ENCODE results near the gene DDX42. TPM values are rescaled to one million over a fixed set of nuclear protein-coding genes. Genes with fewer than 3 reads are reported as not detected.

The DDX42 gene
- total and polyA plus RNA-seq, 2 of the 13 experiments (the other 11 are each of a cell fraction or from before 2014, with no cell fraction given), result 87.2 to 92.9 TPM

DNA sequence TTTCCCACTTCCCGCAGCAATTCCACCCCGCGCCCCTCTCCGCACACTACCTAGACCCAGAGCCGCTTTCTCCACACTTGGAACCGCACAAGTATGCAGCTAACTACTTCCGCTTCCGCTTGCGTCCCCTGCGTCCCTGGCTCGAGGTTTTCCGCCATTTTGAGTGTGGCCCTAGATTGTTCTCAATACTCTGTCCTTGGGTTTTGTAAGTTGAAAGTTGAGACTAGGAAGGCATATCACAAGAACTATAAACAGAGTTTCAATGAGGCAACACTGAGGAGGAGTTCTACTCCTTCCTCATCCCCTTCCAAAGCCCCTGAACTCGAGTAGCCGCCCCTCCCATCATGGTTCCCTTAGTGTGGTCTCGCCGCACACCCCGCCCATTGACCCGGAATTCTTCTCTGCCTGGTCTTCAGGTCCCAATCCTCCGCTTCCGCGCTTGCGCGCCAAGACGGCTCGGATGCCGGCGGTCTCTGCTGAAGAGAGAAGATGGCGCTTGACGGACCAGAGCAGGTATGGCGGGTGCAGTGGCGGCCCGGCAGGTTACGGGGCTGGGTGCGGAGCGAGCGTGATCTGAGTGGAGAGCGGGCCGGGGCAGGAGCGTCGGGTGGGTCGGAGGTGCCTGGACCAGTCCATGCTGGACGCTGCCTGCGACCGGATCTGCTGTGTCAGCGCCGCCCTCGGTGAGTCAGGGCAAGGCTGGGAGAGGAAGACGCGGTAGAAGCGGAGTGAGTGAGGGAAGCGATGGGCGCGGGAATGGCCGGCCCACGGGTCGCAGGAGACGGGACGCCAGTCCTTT is 53.2 kb downstream of the DDX42 start, which contains the start of the genes FTSJ3 and PSMC5 (continued):
- TF ChIP-seq, protein P1, sequence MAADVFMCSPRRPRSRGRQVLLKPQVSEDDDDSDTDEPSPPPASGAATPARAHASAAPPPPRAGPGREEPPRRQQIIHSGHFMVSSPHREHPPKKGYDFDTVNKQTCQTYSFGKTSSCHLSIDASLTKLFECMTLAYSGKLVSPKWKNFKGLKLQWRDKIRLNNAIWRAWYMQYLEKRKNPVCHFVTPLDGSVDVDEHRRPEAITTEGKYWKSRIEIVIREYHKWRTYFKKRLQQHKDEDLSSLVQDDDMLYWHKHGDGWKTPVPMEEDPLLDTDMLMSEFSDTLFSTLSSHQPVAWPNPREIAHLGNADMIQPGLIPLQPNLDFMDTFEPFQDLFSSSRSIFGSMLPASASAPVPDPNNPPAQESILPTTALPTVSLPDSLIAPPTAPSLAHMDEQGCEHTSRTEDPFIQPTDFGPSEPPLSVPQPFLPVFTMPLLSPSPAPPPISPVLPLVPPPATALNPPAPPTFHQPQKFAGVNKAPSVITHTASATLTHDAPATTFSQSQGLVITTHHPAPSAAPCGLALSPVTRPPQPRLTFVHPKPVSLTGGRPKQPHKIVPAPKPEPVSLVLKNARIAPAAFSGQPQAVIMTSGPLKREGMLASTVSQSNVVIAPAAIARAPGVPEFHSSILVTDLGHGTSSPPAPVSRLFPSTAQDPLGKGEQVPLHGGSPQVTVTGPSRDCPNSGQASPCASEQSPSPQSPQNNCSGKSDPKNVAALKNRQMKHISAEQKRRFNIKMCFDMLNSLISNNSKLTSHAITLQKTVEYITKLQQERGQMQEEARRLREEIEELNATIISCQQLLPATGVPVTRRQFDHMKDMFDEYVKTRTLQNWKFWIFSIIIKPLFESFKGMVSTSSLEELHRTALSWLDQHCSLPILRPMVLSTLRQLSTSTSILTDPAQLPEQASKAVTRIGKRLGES (CRISPR knock-in tag; IDR thresholded peaks at IDR 0.05; ENCODE audit: borderline replicate concordance), result no peak
- TF ChIP-seq TCF7L2 (IDR thresholded peaks at IDR 0.05; ENCODE audit: low read depth, low read length) (no peak), KDM1A (CRISPR knock-in tag; IDR thresholded peaks at IDR 0.05) (0 out of 2 replicates have a peak, but pooled peaks have one; percentile 14), ZNF550 (CRISPR knock-in tag; IDR thresholded peaks at IDR 0.05; ENCODE audit: borderline replicate concordance) (peak; percentile 82; the same call in 1 of the 2 replicates), ZKSCAN1 (IDR thresholded peaks at IDR 0.05; ENCODE audit: low read length) (peak; percentile 43; the same call in 1 of the 2 replicates), BRD4 (CRISPR knock-in tag; IDR thresholded peaks at IDR 0.05) (peak; percentile 93), RORA (CRISPR knock-in tag; IDR thresholded peaks at IDR 0.05) (no peak), KLF6 (CRISPR knock-in tag; IDR thresholded peaks at IDR 0.05) (peak; percentile 74), ZNF138 (CRISPR knock-in tag; IDR thresholded peaks at IDR 0.05; ENCODE audit: low read depth) (peak; percentile 63; the same call in 1 of the 2 replicates), CEBPB (IDR thresholded peaks at IDR 0.05; ENCODE audit: borderline replicate concordance, low read depth, low read length) (no peak), ZNF878 (CRISPR knock-in tag; IDR thresholded peaks at IDR 0.05) (no peak), HNRNPK (IDR thresholded peaks at IDR 0.05; ENCODE audit: low read depth, low read length, poor library complexity, severe bottlenecking) (no peak), ZNF207 (IDR thresholded peaks at IDR 0.05; ENCODE audit: borderline replicate concordance) (no peak), ZNF776 (CRISPR knock-in tag; IDR thresholded peaks at IDR 0.05) (peak; percentile 97), SRY (CRISPR knock-in tag; IDR thresholded peaks at IDR 0.05) (no peak; the same call in 1 of the 2 replicates), MEF2D (CRISPR knock-in tag; IDR thresholded peaks at IDR 0.05) (peak; percentile 71; the same call in 1 of the 2 replicates)
- TF ChIP-seq, protein P2, sequence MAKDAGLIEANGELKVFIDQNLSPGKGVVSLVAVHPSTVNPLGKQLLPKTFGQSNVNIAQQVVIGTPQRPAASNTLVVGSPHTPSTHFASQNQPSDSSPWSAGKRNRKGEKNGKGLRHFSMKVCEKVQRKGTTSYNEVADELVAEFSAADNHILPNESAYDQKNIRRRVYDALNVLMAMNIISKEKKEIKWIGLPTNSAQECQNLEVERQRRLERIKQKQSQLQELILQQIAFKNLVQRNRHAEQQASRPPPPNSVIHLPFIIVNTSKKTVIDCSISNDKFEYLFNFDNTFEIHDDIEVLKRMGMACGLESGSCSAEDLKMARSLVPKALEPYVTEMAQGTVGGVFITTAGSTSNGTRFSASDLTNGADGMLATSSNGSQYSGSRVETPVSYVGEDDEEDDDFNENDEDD (CRISPR knock-in tag; IDR thresholded peaks at IDR 0.05; ENCODE audit: borderline replicate concordance), result peak; percentile 74
- TF ChIP-seq, protein P3, sequence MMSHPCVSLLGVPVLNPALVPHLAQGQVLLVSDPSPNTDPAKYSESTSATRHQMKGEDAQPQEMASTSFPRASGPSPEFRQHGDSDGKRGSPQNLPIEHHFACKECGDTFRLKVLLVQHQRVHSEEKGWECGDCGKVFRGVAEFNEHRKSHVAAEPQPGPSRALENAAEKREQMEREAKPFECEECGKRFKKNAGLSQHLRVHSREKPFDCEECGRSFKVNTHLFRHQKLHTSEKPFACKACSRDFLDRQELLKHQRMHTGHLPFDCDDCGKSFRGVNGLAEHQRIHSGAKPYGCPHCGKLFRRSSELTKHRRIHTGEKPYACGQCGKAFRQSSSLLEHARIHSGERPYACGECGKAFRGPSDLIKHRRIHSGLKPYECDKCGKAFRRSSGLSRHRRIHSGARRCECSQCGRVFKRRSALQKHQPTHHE (CRISPR knock-in tag; IDR thresholded peaks at IDR 0.05; ENCODE audit: borderline replicate concordance), result peak; percentile 85; the same call in 1 of the 2 replicates
- TF ChIP-seq, protein P4, sequence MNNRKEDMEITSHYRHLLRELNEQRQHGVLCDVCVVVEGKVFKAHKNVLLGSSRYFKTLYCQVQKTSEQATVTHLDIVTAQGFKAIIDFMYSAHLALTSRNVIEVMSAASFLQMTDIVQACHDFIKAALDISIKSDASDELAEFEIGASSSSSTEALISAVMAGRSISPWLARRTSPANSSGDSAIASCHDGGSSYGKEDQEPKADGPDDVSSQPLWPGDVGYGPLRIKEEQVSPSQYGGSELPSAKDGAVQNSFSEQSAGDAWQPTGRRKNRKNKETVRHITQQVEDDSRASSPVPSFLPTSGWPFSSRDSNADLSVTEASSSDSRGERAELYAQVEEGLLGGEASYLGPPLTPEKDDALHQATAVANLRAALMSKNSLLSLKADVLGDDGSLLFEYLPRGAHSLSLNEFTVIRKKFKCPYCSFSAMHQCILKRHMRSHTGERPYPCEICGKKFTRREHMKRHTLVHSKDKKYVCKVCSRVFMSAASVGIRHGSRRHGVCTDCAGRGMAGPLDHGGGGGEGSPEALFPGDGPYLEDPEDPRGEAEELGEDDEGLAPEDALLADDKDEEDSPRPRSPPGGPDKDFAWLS (CRISPR knock-in tag; IDR thresholded peaks at IDR 0.05; ENCODE audit: borderline replicate concordance), result peak; percentile 93; the same call in 1 of the 2 replicates
- TF ChIP-seq, protein P5, sequence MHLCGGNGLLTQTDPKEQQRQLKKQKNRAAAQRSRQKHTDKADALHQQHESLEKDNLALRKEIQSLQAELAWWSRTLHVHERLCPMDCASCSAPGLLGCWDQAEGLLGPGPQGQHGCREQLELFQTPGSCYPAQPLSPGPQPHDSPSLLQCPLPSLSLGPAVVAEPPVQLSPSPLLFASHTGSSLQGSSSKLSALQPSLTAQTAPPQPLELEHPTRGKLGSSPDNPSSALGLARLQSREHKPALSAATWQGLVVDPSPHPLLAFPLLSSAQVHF (CRISPR knock-in tag; IDR thresholded peaks at IDR 0.05), result no peak
